CD4-positive, alpha-beta T cell treated with Interferon alpha-2 for 1 hour (primary cell): ENCODE measurements around the gene CD52.

Source experiments
- DNase-seq, 2 donors: peaks; one replicate each; pipeline ENCODE4 v3.0.0-alpha.2; 2020 to 2022

CD52 gene

GRCh38 chr1:26357121-26357602, 39.4 kb downstream of the CD52 start:
- no peak for DNase-seq

- DNase-seq: peak; percentile 58 to 82
These were observed 40.9 kb downstream of the CD52 start for GRCh38 chr1:26358411-26359384.

GRCh38 chr1:26359981-26360806, 42.4 kb downstream of the CD52 start:
- peak; percentile 54 to 69 for DNase-seq

- DNase-seq: no peak
These were observed 43.2 kb downstream of the CD52 start for GRCh38 chr1:26360807-26361604.

- DNase-seq: no peak
These were observed 43.9 kb downstream of the CD52 start for GRCh38 chr1:26361605-26362122.

GRCh38 chr1:26362331-26362730, 44.6 kb downstream of the CD52 start:
- no peak for DNase-seq

GRCh38 chr1:26363549-26364448, 46.0 kb downstream of the CD52 start:
- peak; percentile 80 to 88 for DNase-seq

- no peak for DNase-seq
These were observed 47.2 kb downstream of the CD52 start for GRCh38 chr1:26364956-26365355.

- no peak for DNase-seq
These were observed 49.7 kb downstream of the CD52 start for GRCh38 chr1:26367441-26367840.

GRCh38 chr1:26368006-26368405, 50.2 kb downstream of the CD52 start:
- DNase-seq: no peak

GRCh38 chr1:26368486-26368885, 50.7 kb downstream of the CD52 start:
- no peak for DNase-seq
